ENCODE results near the gene AGPAT3. TPM values are rescaled to one million over a fixed set of nuclear protein-coding genes. Genes with fewer than 3 reads are reported as not detected.
A peak's percentile ranks its signal among the peaks of the same experiment; 100 is the strongest.

AGPAT3 gene
- total RNA-seq, 1 donor from 2014 or later = 25.8 TPM

DNA sequence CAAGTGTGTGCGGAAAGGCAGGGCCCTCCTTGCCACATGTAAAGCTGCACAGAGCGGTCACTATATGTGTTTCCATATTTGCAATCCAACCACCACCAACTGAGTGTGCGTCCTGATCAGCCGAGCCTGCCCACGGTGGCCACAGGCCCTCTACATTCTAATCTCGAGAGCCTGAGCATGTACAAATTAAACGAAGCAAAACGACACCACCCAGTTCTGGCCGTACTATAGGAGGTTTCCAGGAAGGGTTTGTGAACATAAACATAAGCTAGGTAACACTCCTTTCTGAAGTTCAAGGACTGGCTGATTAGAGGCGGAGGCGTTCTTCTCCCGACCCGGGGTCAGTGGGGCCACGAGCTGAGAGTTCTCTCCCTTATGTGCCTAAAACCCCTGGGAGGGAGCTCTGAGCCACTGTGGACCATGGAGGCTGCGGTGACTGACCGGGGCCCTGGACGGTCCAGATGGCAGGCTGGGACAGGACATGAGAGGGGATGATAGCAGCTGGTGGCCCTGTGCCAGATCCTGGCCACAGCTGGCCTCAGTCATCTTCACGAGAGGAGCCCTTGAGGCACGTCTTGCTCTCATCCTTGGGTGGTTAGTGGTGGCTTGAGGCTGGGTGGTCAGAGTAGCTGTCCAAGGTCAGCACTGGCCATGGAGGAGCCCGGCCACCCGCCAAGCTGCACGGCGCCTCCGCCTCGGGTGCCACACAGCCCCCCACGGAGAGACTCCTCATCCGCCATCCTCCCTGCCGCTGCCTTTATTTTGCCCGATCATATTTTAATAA is 108.0 kb downstream of the AGPAT3 start:
- no peak for DNase-seq (ENCODE audit: low read depth)

DNA sequence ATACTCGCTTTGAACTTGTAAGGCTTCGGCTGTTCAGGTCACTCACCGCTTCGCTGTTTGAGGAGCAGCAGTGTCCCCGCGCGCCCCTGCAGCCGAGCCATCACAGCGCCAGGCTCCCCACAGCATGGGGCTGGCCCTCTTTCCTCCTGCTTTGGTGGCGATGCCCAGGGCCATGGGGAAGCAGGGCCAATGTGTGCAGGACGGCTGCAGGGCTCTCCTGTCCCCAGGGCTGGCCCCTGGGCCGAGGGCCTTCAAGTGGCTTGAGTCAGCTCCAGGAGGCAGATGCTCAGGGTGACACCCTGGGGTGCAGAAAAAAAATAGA is 108.6 kb downstream of the AGPAT3 start:
- no peak for DNase-seq (ENCODE audit: low read depth)

DNA sequence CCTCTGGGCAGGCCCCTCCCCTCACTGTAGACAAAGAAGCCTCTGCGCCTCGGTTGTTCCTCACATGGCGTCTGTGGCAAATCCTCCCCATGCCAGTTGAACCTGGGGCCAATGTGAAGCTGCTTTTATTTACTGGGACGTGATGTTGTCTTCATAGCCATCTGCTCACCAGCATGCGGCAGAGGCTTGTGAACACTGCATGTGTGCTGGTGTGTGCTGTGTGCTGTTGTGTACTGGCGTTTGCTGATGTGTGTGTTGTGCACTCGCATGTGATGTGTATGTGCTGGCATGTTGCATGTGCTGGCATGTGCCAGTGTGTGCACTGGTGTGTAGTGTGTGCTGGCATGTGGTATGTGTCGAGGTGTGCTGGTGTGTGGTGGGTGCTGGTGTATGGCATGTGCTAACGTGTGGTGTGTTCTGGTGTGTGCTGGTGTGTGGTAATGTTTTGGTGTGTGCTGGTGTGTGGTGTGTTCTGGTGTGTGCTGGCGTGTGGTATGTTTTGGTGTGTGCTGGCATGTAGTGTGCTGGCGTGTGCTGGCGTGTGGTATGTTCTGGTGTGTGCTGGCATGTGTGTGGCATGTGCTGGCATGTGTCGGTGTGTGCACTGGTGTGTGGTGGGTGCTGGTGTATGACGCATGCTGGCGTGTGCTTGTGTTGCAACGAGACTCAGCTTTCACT is 109.9 kb downstream of the AGPAT3 start:
- DNase-seq (ENCODE audit: low read depth) = no peak

DNA sequence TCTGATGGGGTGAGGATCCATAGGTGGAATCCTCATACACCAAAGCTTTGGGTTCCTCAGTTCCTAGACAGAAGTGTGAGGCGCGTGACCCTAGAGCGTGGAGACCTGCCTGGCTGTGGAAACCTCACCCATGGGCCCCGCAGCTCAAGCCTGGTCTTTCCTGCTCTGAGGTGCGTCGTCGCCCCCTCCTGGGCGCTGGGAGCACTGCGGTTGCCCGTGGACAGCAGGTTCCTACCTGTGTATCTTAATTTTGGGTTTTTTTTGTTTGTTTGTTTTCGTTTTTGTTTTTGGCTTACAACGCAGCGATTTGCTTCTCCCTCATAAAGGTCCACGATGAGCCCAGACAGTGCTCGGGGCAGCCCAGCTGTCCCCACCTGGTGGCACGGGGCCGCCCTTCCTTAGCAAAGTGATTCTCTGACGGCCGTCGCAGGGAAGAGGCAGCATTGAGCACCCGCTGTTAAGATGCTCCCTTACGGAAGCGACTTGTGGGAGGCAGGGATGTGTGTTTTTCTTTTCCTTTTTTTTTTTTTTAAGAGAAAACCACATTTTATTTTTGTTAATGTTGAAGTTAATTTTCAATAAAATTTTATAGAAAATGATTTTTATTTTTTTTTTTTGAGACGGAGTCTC is 110.6 kb downstream of the AGPAT3 start:
- peak; percentile 60 for DNase-seq (ENCODE audit: low read depth)

DNA sequence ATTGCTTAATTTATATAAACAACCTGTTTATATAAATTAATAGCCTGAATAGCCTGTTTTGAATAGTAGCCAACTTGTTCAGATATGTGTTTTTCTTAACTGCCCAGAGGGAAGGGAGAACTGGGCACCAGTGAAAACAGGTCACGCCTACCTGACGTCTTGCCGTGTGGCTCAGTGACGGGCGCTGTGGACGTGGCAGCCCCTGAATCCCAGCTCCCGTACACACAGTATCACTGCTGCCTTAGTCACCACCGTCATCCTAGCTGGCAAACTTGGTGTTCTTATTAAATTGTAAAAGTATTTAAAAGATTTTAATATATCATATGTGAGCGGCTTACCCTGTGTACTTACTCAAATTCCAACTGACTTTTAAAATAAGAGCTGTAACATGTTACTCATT is 111.6 kb downstream of the AGPAT3 start:
- no peak for DNase-seq (ENCODE audit: low read depth)

DNA sequence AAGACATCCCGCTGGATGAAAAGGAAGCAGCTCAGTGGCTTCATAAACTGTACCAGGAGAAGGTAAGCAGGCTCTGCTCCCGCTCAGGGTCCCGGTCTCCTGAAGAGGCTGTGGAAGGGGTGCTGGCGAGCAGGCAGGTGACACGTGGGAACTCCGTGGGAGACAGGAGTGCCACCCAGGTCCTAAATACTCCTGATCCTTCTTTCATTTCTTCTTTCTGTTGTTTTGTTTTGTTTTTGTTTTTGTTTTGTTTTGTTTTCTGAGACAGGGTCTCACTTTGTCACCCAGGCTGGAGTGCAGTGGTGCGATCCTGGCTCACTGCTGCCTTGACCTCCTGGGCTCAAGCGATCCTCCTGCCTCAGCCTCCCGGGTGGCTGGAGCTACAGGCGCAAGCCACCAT is 113.0 kb downstream of the AGPAT3 start:
- DNase-seq (ENCODE audit: low read depth) = no peak

DNA sequence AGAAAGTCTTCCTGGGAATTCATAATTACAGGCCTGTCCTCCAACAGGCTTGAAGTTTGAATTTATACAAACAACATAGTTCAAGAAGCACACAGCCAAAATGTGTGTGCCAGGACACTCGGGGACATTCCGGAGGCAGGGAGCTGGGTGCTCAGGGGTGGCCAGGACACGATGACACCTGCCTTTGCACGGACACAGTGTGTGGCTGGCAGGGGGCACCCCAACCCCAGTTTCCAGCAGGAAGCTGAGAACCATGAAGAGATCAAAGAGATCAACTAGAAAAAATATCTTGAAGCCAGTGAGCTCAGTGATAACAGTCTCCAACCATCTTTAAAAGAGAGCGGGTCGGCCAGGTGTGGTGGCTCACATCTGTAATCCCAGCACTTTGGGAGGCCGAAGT is 114.6 kb downstream of the AGPAT3 start:
- no peak for DNase-seq (ENCODE audit: low read depth)

DNA sequence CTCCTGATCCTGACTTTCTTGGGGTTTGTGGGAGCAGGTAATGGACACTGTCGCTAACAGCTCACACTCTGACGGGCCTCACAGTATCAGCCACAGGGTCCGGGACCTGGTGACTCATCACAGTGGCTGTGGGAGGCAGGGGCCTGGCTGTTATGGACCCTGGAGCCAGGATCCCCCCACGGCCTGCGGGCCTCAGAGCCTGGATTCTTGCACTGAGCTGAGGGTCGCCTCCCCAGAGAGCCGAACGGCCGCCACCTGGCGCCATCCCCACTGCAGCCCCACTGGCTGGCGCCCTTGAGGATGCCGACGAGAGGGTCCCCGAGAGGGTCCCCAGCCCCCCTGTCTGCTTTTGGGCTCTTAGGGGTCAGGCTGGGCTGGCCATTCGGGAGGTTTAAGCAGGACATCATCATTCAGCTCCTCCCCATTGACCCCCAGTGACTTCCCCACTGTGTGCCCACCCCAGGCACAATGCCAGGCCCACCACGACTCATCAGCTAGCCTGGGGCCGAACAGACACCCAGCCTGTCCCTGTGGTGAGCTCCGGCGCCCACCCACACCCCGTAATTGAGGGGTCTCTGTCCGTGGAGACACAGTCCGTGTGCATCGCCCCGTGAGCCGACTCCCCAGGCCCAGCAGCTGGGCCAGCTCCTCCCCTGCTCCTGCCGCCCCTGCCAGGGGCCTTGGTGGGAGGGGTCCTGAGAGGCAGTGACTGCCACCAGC is 116.3 kb downstream of the AGPAT3 start:
- DNase-seq (ENCODE audit: low read depth) = no peak

DNA sequence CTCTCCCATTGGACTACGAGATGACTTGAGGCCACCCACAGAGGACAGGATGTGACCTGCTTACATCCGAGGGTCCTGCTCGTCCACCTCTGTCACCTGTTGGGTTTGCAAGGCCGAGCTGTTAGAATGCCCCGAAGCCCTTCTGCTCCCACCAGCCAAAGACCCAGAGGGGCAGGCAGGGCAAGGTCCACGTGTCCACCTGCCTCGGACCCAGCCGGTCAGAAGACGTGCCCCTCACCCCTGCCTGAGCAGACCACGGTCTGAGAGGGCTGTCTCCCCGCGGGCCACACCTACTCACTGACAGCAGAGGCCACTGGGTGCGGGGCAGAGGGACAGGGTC is 116.8 kb downstream of the AGPAT3 start:
- DNase-seq (ENCODE audit: low read depth) = no peak

DNA sequence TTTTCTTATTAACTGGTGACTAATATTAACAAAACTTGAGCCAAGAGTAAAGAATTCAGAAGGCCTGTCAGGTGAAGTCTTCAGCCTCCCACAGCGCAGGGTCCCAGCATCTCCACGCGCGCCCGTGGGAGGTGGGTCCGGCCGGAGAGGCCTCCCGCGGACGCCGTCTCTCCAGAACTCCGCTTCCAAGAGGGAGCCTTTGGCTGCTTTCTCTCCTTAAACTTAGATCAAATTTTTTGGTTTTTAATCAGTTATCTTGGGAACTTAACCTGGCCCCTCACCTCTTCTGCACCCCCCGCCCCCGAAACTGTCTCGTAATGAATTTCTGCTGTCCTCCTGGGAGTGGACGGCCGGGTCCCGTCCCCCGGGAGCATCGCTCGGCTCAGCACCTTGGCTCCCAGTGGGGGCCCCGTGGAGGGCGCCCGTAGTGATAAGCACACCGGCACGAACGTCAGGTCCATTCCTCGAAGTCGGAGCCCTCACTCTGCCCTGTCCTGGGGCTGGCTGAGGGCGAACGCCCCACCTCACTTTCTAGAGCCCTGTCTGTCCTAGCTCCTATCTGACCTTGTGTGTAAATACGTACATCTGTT is 117.6 kb downstream of the AGPAT3 start:
- DNase-seq (ENCODE audit: low read depth) = no peak

DNA sequence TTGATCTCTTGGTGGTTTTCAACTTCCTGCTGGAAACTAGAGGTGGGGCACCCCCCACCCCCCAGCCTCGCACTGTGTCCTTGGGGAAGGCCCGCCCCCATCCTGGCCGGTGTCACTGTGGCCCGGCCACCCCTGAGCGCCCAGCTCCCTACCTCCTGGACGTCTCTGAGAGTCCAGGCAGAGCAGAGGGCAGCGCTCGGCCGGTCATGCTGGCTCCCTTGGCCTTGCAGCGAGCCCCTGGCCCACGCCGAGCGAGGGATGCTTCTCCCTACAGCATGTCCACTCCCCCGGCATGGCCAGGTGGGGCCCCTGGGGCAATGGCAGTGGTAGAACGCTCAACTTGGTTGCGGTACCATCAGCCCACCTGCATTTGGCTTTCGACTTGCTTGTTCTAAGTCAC is 118.4 kb downstream of the AGPAT3 start:
- DNase-seq (ENCODE audit: low read depth) = no peak

DNA sequence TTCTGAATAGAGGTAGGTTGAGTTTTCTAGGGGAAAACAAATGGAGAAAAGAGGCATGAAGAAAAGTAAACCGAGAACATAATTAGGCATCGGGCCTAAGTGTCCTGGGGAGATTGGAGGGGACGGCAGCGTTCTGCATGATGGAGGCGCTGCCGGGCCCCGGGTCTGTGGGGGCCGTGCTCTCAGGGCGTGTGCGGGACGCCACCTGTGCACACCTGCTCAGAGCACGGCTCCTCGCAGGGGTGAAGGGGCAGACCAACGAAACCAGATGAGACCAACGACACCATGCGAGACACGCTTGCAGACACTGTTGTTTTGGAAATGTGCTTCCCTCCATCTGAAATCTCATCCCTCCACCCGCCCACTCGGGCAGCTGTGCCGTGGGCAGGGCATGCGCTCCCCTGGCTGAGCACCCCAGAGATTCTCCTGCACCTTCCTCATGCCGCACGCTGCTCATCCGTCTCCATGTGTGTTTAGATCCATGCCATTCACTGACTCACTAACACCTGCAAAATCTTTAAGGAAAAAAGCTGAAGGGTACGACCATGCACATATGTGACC is 118.9 kb downstream of the AGPAT3 start:
- no peak for DNase-seq (ENCODE audit: low read depth)

DNA sequence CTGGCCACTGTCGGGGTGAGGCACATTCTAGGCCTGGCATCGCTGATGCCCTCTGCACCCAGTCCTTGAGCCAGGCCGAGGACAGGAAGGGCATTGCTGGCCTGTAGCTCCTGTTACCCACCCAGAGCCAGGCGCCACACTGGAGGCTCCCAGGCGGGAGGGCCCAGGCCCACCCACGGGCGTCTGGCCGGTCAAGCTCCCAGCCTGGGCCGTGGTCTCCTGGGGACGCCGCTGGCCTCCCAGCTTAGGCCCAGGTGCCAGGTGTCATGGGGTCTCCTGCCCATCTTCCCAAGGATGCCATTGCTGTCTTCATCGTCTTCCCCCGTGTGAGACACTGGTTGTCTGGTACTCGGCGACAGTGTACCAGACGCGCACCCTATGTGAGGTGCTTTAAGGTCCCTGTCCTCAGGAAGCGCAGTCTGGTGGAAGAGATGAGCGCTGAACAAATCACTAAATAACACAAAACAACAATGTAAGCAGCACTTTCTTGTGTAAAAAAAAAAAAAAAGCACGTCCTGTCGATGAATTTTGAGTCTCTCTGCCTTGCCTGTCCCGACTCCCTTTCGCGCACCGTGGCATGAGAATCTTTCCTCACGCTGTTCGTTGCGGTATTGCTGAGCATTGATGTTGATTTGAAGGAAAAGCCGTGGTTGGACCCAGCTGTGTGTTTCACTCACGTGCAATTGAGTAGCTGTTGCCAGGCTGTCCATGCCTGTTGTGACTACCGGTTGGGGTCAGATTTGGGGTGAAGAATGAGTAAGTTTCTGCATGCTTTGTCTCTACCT is 120.1 kb downstream of the AGPAT3 start:
- no peak for DNase-seq (ENCODE audit: low read depth)

DNA sequence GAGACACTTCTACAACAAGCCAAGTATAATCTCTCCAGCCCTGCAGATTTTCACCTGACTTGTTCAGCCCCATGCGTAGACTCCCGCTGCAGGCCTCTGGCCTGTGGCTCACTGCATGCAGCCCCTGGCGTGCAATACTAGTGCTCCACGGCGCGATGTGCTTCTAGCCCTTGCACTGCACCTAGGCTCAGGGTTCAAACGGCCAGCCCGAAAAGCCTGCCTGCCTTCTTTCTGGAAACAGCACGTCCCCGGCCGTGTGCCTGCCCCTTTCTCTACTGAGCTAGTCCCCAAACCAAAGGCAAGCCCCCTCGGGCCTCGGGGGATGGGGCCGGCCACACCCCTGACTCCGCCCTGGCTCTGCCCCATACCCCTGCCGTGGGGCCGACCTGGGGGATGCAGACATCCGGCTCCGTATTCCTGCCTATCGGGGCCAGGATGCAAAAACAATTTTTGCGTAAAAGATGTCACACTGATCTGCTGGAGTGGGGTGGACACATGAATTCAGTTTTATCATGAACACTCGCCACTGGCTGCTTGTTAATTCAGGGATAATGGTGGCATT is 120.7 kb downstream of the AGPAT3 start:
- no peak for DNase-seq (ENCODE audit: low read depth)

DNA sequence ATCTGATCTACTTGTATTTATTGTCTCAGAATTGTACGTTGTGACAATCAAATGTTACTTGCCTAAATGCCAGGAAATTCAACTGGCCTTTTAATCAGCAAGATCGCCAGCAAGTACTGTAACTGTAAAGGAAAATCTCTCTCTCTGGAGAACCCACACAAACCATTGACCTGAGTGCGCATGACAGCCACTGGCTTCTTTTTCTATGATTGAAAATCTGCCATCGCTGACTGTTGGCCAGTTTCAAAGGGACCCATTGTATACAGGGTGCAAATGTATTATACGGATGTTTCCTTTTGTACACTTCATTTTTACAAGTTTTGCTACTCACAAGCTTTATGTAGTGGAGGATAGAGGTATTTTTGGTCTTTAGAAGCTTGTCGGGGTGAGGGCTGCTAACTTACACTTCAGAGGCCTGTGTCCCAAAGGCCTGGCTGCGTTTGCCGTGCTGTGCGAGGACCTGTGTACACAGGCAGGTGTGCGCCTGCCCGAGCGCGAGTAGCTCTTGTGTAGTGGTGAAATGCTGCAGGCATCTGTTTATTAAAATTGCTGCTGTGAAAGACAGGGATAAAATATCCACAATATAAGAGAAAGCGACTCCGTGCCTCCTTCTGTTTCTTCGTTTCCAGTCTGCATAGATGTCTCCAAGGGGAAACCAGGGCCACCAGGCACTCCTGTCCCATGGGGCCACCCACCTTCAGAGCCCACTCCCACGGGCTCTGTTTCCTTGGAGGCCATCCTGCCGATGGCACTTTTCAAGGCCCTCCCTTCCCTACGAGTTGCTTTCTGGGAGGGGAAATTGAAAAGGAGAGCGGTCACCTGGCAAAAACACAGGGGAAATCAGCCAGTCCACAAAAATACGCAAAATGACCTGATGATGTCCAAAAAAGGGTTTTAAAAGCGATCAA is 121.8 kb downstream of the AGPAT3 start:
- no peak for DNase-seq (ENCODE audit: low read depth)

DNA sequence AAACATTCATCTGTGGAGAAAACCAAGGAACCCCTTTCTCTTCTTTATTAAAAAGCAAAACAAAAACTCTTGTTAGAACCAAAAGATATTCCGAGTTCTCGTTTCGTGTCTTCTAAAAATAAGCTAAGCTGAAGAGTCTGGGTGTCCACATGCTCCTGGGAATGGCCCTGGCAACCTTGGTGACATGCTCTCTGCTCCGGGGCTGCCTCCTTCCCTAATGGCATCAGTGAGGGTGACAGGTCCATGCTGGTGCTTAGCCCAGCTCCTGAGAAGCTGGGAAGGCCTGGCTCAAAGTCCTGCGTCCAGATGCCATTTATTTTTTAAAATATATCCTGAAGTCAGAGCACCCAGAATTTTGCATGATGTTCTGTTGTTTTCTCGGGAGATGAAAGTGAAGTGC is 122.5 kb downstream of the AGPAT3 start:
- DNase-seq (ENCODE audit: low read depth) = no peak

DNA sequence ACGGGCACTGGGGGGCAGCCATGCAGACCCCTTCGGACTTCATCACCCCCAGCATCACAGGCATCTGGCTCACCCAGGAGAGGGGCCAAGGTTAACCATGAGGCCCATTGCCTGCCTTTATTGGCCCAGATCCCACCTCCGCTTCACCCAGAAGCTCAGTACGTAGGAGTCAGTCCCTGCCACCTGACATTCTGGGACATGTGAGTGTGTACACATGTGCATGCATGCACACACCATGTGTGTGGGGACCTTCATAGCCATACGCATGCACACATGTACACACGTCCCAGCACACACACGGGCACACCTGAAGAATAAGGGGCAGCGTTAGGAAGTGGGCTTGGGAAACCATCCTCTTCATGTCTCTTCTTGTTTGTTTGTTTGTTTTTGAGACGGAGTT is 123.0 kb downstream of the AGPAT3 start:
- no peak for DNase-seq (ENCODE audit: low read depth)

DNA sequence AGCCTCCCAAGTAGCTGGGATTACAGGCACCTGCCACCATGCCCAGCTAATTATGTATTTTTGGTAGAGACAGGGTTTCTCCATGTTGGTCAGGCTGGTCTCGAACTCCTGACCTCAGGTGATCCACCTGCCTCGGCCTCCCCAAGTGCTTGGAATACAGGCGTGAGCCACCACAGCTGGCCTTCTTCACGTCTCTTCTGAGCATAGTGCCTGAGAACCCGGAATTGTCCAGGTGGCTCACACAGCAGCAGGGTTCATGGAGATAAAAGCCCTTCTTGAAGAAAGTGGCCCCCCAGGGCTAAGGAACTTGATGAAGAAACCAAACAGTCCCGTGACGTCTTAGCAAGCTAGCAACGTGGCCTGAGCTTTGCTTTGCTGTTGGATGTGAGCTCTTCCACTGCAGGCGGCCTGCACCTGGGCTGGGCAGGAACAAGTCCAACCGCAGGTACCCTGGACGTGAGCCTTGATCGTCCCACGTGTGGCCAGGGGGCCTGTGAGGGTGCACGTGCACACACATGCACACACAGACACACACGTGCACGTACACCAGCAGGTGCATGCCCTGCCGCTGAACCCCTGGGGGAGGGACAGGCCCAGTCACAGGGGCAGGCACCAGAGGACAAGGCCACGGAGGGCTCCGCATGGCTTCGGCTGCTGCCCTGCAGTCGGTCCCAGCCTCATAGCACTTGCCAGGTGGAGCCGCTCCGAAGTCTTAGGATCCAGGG is 123.6 kb downstream of the AGPAT3 start:
- no peak for DNase-seq (ENCODE audit: low read depth)

DNA sequence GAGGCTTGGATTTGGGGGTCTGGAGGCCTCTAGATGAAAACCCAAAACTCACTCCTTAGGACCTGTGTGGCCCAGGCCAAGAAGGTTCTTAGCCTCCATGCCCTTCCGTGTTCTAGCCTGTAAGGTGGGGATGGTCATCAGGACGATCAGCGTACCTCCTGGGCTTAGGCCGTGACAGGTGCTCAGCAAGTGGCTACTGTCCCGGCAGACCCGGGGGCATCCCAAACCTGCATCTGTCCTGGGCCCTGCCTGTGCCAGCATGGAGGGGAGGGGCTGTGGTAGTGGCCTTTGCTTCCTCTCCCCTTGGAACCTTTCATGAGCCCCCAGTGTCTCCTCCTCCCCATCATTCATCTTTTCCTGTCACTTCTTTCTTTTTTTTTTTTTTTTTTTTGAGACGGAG is 124.4 kb downstream of the AGPAT3 start:
- DNase-seq (ENCODE audit: low read depth) = no peak
